ENCODE results near the gene PCARE. TPM values are rescaled to one million over a fixed set of nuclear protein-coding genes. Genes with fewer than 3 reads are reported as not detected.

PCARE gene
- polyA plus RNA-seq, 6 donors from 2014 or later, result not detected

DNA sequence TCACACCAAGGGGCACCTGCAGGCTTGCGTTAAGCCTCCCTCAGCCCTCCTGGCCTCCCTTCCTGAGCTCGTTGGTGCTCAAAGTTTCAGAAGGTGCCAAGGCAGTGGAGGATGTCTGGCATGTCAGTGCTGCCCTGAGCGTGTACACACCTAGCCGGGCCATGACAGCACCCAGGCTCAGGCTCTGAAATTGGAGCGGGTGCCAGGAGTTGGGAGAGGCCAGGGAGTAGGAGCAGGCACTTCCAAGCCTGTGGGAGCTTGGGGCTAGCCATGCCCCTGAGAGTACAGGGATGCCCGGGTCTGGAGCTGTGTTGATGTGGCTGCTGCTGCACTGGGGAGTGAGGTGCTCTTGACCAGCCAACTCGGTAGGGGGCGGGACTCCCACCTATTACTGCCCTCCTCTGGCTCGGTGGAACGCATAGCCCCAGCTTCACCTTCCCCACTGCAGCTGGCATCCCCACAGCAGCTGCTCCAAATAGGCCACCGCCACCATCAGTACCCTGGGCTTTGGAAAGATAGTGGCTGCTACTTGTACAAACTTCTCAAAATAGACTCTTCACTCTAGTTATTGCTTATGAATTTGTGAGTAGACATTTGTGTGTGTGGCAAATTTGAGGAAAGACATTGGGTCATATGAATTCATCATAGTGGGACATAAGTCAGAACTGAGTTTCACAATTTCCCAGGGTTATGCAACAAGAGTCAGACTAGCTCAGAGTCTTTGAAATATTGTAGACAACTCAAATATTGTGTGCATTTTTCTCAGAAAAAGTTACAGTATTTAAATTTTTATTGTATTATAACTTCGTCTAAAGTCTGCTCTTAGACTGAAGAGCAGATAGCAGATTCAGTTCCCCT, 6.8 kb upstream of the PCARE start:
- peaks cover 2 to 26% (median 8%) of the 10 kb centered on the region in 7 donors for H3K9me3 Mint-ChIP-seq
- no peak overlapping the region for H3K4me3 Mint-ChIP-seq
- H3K27ac Mint-ChIP-seq, result no peak overlapping the region
- no peaks in the 10 kb centered on the region for H3K27me3 Mint-ChIP-seq
- no peak for ATAC-seq (ENCODE audit: low read depth in 2 of 2)
- no peak for DNase-seq
- H3K4me1 Mint-ChIP-seq, result no peaks in the 10 kb centered on the region
- no peaks in the 10 kb centered on the region for H3K36me3 Mint-ChIP-seq

DNA sequence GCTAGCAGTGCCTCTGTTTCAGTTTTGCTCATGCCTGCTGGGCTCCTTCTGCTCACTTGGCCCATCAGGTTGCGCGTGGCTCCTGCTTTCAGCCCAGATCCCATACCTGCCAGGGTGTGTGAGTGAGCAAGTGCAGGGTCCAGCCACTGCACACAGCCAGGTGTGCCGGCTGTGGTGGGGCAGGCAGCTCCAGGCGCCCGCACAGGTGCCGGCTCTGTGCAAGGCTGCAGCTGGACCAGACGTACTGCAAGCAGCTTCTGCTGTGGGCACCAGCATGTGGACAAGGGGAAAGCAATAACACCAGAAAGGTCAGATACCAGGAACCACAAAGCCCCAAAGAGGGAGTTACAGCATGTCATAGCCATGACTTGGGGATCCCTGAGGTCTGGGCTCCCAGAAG, 5.6 kb upstream of the PCARE start:
- Mint-ChIP-seq H3K9me3 (peaks cover 2 to 26% (median 8%) of the 10 kb centered on the region in 7 donors), H3K27me3 (no peaks in the 10 kb centered on the region), H3K36me3 (no peaks in the 10 kb centered on the region), H3K4me3 (no peak overlapping the region), H3K4me1 (no peaks in the 10 kb centered on the region), H3K27ac (no peak overlapping the region)
- ATAC-seq (ENCODE audit: low read depth in 2 of 2) (no peak), DNase-seq (no peak)

DNA sequence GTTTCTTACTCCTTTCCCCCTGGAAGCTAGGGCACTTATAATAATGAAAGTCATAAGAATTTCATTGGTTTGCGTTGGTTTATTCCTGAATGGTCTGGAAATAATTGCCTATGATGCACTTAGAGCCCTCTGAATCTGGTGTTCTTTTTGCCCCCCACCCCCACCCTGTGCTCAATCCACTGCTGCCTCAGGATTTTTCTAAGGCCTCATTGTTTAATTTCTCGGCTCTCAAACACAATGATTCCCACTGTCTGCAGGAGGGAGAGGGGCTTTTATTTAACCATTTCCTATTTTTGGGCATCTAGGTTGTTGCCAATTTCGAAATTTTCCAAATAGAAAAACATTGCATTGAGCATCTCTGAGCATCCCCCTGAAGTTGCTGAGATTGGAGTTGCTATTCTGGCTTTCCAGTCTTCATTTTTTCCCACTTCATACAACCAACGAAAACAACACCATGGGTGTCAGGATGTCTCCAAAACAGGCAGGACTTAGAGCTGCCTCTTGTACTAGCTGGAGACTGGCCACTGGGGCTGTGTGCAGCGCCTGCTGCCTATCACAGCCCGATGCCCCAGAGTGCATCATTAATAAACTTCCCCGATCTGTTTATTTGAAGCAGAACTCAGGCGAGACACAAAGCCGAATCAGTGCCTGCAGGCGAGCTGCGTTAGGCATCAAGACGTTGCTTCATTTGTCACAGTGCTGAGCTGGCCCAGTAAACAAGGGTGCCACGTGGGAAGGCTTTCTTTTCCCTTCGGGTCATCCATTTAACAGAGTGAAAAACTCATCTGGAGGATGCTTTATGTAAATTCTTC, 1.8 kb upstream of the PCARE start:
- H3K27me3 Mint-ChIP-seq, result no peaks in the 10 kb centered on the region
- ATAC-seq (ENCODE audit: low read depth in 2 of 2) (no peak), DNase-seq (no peak)
- H3K4me1 Mint-ChIP-seq, result no peaks in the 10 kb centered on the region
- H3K36me3 Mint-ChIP-seq, result no peaks in the 10 kb centered on the region
- H3K9me3 Mint-ChIP-seq, result peaks cover 2 to 26% (median 7%) of the 10 kb centered on the region in 7 donors
- no peak overlapping the region for H3K27ac Mint-ChIP-seq
- no peak overlapping the region for H3K4me3 Mint-ChIP-seq

DNA sequence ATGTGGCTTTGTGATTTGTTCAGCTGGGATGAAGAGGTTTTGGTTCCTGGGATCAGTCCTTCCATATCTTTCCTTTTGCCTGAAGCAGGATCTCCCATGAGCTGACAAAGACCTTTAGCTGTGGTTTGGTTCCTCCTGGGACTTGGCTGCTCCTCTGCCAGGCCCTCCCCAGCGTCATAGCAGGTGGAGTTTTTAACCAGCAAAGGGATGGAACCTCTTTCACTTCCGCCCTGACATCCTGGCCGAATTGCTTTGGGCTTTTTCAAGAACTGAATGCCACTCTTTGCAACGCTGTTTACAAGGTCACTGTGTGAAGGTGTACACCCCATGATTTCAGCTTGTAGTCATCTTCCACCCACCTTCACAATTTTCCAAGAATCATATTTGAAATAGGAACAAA, 390 bp downstream of the PCARE start:
- no peak overlapping the region for H3K27ac Mint-ChIP-seq
- no peaks in the 10 kb centered on the region for H3K4me1 Mint-ChIP-seq
- no peak overlapping the region for H3K4me3 Mint-ChIP-seq
- DNase-seq (no peak), ATAC-seq (ENCODE audit: low read depth in 2 of 2) (no peak)
- no peaks in the 10 kb centered on the region for H3K36me3 Mint-ChIP-seq
- H3K9me3 Mint-ChIP-seq, result peaks cover 0 to 11% (median 2%) of the 10 kb centered on the region in 7 donors
- no peaks in the 10 kb centered on the region for H3K27me3 Mint-ChIP-seq

DNA sequence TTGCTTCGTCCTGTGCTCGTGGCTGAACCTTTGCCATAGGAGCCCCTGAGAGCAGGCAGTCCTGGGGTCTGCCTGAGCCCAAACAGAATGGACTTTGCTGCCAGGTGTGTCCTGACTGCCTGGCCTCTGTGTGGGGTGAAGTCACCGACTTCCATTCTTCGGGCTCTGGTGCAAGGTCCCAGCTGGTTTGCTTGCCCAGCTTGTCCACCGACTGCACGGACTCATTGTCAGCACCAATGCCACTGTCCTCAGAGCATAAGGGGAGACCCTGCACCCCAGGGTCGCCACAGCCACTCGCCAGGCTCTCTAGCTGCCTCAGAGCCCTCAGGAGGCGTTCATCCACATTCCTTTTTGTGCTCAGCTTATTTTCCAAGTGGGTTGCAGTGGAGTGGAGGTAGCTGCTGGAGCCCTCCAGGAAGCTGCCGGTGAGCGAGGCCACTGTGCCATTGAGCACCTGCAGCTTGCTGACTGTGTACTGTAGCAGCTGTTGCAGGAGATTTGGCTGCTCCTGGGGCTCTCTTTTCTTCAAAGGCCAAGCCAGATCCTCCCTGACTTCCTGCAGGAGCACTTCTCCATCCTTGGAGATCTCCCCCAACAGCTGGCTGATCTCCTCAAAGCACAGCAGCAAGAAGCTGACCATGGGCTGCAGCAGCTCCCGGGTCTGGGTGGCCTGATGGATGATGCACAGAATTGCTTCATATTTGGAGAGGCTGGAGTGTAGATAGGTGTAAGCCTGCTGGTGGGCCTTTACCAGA, 1.2 kb downstream of the PCARE start:
- no peaks in the 10 kb centered on the region for H3K27me3 Mint-ChIP-seq
- H3K27ac Mint-ChIP-seq, result no peak overlapping the region
- peaks cover 0 to 10% (median 2%) of the 10 kb centered on the region in 7 donors for H3K9me3 Mint-ChIP-seq
- DNase-seq (no peak), ATAC-seq (ENCODE audit: low read depth in 2 of 2) (no peak)
- H3K4me3 Mint-ChIP-seq, result no peak overlapping the region
- no peaks in the 10 kb centered on the region for H3K4me1 Mint-ChIP-seq
- H3K36me3 Mint-ChIP-seq, result no peaks in the 10 kb centered on the region

DNA sequence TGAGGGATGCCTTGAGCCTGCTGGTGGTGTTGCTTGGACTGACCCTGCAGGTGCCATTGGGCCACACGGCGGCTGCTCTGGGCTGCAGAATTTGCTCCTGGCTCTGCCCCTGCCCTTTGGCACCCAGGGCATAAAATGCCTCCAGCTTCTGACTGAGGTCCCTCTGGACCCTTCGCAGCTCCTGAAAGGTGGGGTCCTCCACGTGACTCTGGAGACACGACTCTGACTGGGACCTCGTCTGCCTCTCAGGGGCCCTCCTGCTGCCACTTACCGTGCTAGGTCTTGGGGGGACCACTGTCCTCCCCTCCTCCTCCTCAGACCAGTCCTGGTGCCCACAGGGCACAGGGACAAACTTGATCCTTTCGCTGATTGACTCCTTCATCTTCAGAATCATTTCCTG, 2.1 kb downstream of the PCARE start:
- Mint-ChIP-seq H3K27ac (no peak overlapping the region), H3K36me3 (no peaks in the 10 kb centered on the region), H3K4me3 (no peak overlapping the region), H3K4me1 (no peaks in the 10 kb centered on the region), H3K9me3 (peaks cover 0 to 3% (median 0%) of the 10 kb centered on the region in 7 donors), H3K27me3 (no peaks in the 10 kb centered on the region)
- ATAC-seq (ENCODE audit: low read depth in 2 of 2), result no peak
- no peak for DNase-seq

DNA sequence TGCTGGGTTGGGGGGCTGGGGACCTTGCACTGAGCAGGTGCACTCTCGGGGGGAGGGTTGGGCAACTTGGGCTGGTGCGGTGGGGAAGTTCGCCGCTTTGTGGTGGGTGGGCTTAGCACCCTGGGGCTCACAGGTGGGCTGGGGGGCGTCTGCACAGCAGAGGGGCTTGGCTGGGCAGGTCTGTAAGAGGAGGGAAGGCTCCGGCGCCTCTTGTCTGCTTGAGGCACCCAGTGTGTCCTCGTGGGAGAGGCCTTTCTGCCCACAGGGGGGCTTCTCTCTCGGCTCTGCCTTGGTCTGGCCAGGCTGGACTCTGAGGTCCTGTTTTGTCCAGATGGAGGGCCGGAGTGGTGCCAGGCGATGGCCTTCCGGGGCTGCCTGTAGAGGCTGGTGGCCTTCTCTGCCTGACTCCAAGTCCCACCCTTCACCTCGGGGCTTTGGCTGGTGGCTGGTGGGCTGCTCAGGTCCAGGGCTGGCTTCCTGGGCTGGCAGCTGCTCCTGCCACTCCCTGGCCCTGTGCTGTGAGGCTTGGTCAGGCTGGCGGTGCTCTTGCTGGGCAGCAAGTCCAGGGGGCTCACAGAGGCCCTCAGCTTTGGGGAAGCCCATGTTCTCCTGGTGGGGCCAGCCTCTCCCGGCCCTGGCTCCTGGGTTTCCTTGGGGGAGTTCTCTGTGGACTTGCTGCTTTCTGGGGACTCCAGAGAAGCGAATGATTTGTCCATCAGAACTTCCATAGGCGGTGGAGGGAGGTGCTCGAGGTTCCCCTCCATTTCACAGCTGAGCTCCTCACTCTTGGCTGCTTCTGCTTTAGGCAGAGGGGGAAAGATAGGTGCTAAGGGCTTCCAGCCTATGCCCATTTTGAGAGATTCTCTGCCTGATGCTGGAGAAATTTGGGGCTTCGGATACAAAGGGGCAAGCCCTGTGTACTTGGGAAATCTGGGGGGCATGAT, 3.0 kb downstream of the PCARE start:
- H3K9me3 Mint-ChIP-seq, result no peaks in the 10 kb centered on the region
- no peaks in the 10 kb centered on the region for H3K27me3 Mint-ChIP-seq
- no peak overlapping the region for H3K4me3 Mint-ChIP-seq
- H3K27ac Mint-ChIP-seq, result no peak overlapping the region
- no peak for ATAC-seq (ENCODE audit: low read depth in 2 of 2)
- no peaks in the 10 kb centered on the region for H3K4me1 Mint-ChIP-seq
- no peaks in the 10 kb centered on the region for H3K36me3 Mint-ChIP-seq
- DNase-seq, result no peak

DNA sequence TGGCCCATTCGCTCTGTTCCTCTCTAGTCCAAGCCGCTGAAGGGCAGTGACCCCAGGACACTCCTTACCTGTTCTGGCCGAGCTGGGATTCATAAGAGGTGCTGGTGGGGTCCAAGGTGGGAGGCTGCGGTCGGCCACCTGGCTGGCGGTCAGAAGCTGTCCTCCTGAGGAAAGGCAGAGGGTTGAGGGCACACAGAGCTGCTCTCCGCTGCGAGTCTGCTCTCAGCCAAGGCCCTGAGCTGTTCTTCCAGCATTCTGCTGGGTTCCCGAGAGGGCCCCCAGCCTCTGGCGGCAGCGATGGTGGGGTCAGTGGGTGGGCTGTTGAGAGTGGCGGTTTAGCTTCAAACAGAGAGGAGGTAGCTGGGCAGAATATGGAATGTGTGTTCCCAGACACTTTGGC, 3.8 kb downstream of the PCARE start:
- H3K4me1 Mint-ChIP-seq, result no peaks in the 10 kb centered on the region
- no peak overlapping the region for H3K4me3 Mint-ChIP-seq
- H3K27me3 Mint-ChIP-seq, result no peaks in the 10 kb centered on the region
- ATAC-seq (ENCODE audit: low read depth in 2 of 2) (no peak), DNase-seq (no peak)
- H3K9me3 Mint-ChIP-seq, result no peaks in the 10 kb centered on the region
- H3K36me3 Mint-ChIP-seq, result no peaks in the 10 kb centered on the region
- no peak overlapping the region for H3K27ac Mint-ChIP-seq

DNA sequence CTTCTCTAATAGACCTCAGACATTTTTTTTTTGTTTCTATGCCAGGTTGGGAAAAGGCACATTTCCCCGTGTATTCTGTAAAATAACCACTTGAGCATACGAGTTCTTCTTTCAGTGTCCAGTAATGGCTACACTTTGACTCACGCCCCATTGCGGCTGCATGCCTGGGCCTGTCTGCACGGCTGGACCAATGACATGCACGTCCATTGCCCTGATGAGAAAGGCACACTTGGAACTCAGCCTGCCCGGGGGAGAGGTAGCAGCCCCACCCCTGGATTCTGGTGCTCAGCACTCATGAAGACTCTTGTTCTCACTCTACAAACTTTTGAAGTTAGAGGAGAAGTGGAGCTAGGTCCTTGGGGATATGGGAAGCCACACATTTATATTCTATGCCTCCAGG, 5.8 kb downstream of the PCARE start:
- Mint-ChIP-seq H3K27me3 (no peaks in the 10 kb centered on the region), H3K27ac (no peak overlapping the region), H3K36me3 (no peaks in the 10 kb centered on the region), H3K4me3 (no peak overlapping the region), H3K9me3 (no peaks in the 10 kb centered on the region), H3K4me1 (no peaks in the 10 kb centered on the region)
- DNase-seq (no peak), ATAC-seq (ENCODE audit: low read depth in 2 of 2) (no peak)

DNA sequence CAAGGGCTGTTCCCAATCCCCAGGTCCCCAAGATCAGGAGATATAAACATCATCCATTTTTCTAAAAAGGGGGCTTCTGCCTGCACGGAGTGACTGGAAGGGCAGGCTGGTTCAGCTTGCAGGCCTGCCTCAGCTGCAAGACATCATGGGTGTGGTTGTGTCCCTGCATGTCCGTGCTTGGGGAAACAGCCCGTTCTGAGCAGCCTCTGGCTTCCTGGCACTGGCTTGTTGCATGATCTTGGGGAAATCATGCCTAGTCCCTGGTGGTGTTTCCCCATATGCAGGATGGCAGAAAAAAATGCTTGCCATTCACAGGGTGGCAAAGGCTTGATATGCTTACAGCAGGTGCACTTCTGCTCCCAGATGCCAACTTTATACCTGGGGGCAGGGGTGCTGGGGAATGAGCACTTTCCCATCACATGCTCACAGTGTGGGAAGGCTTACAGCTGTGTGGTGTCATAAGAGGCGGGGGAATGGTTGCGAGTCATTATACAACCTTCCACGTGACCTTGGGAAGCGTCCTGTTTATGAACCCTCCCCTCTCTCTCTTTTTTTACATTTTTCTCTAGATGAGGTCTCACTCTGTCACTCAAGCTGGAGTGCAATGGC, 7.2 kb downstream of the PCARE start:
- no peak for DNase-seq
- no peaks in the 10 kb centered on the region for H3K36me3 Mint-ChIP-seq
- no peak overlapping the region for H3K27ac Mint-ChIP-seq

DNA sequence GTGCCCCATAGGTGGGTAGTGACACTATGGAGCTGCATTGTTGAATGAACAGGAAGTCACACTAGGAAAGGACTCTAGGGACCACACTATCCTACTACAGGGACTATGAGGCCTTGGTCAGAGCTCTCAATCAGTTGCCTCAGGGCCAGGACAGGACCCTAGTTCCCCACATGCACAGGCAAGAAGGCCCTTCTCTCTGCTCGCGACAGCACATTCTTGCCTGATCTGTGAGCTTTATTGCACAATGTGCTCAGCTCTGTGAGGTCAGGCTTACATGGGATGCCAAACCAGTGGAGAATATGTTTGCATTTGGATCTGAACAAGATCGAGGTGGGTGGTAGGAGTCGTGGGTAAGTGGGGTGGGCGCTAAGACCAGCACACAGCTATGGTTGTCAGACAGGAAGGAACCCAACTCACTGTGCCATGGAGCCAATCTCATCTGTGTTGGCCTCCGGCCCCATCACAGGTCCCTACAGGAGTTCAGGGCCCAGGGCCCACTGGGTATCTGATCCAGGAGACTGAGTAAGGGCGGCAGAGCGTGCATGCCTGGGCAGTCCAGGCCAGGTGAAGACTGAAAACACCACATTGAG, 8.0 kb downstream of the PCARE start:
- H3K4me3 Mint-ChIP-seq, result no peak overlapping the region
- H3K9me3 Mint-ChIP-seq, result no peaks in the 10 kb centered on the region
- H3K27me3 Mint-ChIP-seq, result no peaks in the 10 kb centered on the region
- H3K4me1 Mint-ChIP-seq, result no peaks in the 10 kb centered on the region
- no peak for ATAC-seq (ENCODE audit: low read depth in 2 of 2)
- no peak for DNase-seq
- no peaks in the 10 kb centered on the region for H3K36me3 Mint-ChIP-seq
- H3K27ac Mint-ChIP-seq, result no peak overlapping the region

More for the DNA sequence above, 7.2 kb downstream of the PCARE start:
- no peak for ATAC-seq (ENCODE audit: low read depth in 2 of 2)
- no peaks in the 10 kb centered on the region for H3K9me3 Mint-ChIP-seq
- no peak overlapping the region for H3K4me3 Mint-ChIP-seq
- H3K4me1 Mint-ChIP-seq, result no peaks in the 10 kb centered on the region
- H3K27me3 Mint-ChIP-seq, result no peaks in the 10 kb centered on the region

DNA sequence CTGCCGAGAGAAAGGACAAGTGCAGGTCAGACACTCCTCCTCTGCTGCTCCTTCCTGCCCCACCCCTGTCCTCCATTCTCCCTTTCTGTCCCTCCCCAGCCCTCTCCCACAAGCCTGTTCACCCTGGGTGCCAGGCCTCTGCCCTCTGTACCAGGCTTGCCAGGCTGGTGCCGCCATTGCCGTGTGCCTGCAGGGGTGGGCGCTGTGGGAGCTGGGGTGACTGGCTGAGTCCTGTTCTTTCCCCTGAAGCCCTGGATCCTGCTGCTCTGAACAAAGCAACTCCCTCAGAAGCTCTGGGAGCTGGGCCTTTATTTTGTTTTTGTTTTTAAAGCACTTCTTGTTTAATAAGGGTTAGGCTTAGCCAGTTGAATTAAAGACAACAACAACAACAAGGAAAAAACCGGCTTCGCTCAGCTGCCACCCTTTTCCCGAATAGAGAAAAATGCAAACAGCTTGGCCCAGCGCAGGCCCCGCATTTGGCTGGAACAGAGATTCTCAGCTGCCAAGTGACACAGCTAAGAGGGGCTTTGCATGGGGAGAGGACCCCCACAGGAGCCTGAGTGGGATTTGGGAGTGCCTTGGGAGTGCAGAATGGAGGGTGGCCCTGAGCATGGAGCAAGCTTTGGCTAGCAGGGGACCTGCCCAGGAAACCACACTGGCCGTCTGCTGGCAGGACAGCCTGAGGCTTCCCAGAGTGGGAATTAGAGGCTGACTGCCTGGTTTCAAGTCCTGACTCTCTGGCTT, 9.1 kb downstream of the PCARE start:
- no peak overlapping the region for H3K4me3 Mint-ChIP-seq
- no peak overlapping the region for H3K27ac Mint-ChIP-seq
- no peaks in the 10 kb centered on the region for H3K4me1 Mint-ChIP-seq
- no peak for DNase-seq
- ATAC-seq (ENCODE audit: low read depth in 2 of 2), result no peak
- no peaks in the 10 kb centered on the region for H3K27me3 Mint-ChIP-seq
- no peaks in the 10 kb centered on the region for H3K9me3 Mint-ChIP-seq
- H3K36me3 Mint-ChIP-seq, result no peaks in the 10 kb centered on the region
